Activated naive CD4-positive, alpha-beta T cell treated with Interleukin-2 at 50 U/mL for 16 hours (primary cell): ENCODE data around the gene SCAMP4.
"Not testable (repeated sequence)": the region's sequence is repeated elsewhere in the genome, so short reads cannot be mapped to it uniquely, and the experiment has no call there.

Experiments
- DNase-seq: peaks from one replicate; pipeline ENCODE4 v3.0.0-alpha.2; 2020

SCAMP4 gene

GRCh38 chr19:1884719-1885334, 20.4 kb upstream of the SCAMP4 start:
- no peak for DNase-seq

GRCh38 chr19:1885398-1886119, 19.6 kb upstream of the SCAMP4 start, which contains the start of gene ABHD17A:
Gene ABHD17A (minus strand): TSS chr19:1885496. CDS start chr19:1881566, 3,930 bp downstream.
- peak; percentile 96 for DNase-seq

DNA sequence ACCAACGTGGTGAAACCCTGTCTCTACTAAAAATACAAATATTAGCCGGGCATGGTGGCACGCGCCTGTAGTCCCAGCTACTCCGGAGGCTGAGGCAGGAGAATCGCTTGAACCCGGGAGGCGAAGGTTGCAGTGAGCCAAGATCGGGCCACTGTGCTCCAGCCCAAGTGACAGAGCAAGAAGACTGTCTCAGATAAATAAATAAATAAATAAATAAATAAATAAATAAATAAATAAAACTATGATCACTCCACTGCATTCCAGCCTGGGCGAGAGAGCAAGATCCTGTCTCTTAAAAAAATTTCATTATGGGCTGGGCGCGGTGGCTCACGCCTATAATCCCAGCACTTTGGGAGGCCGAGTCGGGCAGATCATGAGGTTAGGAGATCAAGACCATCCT, 18.8 kb upstream of the SCAMP4 start:
- not testable (repeated sequence) for DNase-seq

GRCh38 chr19:1888385-1888784, 16.8 kb upstream of the SCAMP4 start:
- no peak for DNase-seq

DNA sequence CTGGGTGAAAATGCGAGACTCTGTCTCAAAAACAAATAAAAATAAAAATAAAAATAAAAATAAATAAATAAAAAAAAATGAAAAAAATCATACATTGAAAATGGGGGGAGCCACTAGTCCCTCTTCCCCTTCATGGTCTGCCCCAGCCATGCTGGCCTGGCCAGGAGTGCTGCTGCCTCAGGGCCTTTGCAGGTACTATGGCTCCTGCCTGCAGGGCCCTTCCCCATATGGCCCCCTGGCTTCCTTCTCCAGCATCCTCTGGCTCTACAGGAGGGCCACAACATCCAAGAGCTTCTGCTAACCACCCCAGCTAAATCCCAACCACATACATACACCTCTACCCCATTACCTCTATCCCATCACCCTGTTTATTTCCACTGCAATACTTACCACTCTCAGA, 15.3 kb upstream of the SCAMP4 start:
- no peak for DNase-seq

DNA sequence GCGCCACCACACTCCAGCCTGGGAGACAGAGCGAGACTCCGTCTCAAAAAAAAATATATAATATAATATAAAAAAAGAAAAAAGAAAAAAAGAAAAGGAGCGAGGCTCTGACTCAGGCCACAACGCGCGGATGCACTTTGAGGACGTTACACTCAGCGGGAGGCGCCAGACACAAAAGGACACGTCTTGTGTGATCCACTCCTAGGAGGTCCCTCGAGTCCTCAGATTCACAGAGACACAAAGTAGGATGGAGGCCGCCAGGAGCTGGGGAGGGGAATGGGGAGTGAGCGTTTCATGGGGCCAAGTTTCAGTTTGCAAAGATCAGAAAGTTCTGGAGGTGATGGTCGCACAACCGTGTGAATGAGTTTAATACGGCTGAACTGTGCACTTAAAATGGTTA, 11.4 kb upstream of the SCAMP4 start:
- no peak for DNase-seq

- no peak for DNase-seq
These were observed 8.7 kb upstream of the SCAMP4 start for GRCh38 chr19:1896508-1896907.

DNA sequence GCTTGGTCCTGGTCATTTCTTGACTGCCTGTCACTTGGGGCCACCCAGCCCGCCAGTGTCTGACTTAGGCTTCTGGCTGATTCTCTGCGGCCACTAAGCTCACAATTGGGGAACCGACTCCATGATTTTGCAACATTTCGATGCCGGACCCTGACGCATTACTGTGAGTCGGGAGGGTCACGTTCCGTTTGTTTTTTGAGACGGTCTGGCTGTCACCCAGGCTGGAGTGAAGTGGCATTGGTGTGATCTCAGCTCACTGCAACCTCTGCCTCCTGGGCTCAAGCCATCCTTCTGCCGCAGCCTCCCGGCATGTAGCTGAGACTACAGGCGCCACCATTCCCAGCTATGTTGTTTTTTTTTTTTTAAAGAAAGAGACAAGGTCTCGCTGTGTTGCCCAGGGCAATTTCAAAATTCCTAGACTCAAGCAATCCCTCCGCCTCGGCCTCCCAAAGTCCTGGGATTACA, 3.2 kb upstream of the SCAMP4 start:
- no peak for DNase-seq

GRCh38 chr19:1902923-1903322, 2.3 kb upstream of the SCAMP4 start:
- no peak for DNase-seq

- no peak for DNase-seq
These were observed 414 bp upstream of the SCAMP4 start for GRCh38 chr19:1904860-1905109.

DNA sequence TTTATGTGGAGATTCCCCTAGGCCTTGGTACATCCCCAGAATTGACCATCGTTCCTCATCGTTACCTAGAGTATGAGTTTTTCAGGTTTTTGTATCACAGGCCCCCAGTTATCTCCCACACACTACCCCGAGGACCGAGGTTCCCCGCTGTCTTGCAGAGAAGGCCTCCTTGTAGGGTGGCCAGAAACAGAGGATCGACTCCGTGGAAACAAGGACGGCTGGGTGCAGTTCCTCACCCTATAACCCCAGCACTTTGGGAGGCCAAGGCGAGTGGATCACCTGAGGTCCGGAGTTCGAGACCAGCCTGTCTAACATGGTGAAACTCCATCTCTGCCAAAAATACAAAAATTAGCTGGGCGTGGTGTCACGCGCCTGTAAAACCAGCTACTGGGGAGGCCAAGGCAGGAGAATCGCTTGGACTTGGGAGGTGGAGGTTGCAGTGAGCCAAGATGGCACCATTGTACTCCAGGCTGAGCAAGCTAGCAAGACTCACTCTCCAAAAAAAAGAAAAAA, 720 bp downstream of the SCAMP4 start:
- DNase-seq: no peak

DNA sequence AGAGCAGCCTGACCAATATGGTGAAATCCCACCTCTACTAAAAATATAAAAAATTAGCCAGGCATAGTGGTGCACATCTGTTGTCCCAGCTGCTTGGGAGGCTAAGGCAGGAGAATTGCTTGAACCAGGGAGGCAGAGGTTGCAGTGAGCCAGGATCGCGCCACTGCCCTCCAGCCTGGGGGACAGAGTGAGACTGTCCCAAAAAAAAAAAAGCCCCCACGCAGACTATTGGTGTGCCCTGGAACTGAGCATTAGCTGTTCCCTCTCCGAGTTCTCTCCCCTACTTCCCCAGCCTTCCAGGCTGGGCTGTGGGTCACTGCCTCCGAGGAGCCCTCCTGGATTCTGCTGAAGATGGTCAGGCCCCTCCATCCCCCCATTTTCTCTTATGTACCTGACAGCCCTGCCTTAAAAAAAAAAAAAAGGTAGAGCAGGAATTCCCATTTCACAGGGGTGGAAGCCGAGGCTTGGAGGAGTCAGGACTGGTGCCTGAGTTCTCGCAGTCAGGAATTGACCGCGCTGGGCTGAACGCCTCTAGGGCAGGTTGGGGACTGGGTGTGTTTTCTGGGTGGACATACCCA, 1.9 kb downstream of the SCAMP4 start:
- no peak for DNase-seq

DNA sequence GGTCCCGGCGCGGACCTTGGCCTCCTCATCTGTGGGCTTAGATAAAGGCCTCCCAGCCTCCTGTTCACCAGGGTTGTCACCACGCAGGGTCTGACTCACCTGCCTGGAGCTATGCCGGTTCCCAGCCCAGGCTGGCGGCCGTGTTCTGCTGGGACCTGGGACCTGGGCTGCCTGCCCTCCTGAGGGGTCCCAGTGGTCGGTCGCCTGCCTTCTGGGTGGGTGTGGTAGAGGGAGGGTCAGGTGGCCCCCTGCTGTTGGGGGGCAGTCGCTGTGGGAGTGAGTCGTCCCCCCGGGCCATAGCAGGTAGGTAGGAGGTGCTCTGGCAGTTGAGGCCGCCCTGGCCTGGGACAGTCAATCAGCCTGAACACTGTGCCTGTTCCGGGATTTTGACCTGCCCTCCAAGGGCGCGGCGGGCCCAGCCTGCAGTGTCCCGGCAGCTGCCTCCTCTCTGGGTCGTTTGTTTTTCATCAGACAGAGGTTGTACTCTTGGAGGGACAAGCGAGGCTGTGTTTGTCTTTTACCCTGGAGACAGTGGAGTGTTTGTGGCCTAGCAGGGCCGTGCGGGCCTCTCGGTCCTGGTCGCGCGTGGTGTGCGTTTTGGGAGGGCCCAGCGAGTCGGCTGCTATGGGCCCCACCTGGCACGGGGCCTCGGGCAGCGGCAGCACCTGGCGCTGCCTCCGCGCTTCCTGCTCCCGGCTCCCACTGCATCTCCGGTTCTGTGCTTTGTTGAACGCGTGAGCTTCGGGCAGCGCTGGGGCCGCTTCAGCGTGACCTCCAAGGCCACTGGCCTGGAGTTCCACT, 2.6 kb downstream of the SCAMP4 start:
- DNase-seq: no peak

GRCh38 chr19:1908364-1908678, 3.1 kb downstream of the SCAMP4 start:
- no peak for DNase-seq

DNA sequence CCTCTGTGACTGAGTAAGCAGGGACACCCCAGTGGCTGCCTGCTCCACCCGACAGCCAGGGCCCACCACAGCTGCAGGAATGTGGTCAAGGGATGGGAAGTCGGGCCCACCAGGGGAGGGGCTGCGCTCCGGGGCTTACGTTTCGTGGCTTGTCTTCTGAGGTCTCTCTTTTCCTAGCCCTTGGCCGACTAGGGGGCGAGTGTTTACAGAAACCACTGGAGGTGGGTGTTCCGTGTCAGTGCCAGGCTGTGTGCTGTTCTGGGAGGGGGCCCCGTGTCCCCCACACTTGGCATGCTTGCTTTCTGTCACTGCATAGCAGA, 4.5 kb downstream of the SCAMP4 start:
- no peak for DNase-seq

- DNase-seq: no peak
These were observed 5.0 kb downstream of the SCAMP4 start for GRCh38 chr19:1910177-1910576.

- DNase-seq: no peak
These were observed 5.9 kb downstream of the SCAMP4 start for GRCh38 chr19:1911098-1911497.

DNA sequence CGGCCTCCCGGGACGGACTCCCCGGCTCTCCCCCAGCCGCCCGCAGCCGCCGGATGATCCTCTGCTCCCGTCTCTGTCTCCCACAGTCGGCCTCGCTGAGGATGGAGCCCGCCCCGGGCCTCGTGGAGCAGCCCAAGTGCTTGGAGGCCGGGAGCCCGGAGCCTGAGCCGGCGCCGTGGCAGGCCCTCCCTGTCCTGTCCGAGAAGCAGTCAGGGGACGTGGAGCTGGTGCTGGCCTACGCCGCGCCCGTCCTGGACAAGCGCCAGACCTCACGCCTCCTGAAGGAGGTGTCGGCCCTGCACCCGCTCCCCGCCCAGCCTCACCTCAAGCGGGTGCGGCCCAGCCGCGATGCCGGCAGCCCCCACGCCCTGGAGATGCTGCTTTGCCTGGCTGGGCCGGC, 6.8 kb downstream of the SCAMP4 start:
- no peak for DNase-seq

- no peak for DNase-seq
These were observed 7.7 kb downstream of the SCAMP4 start for GRCh38 chr19:1912760-1913505.

- no peak for DNase-seq
These were observed 8.8 kb downstream of the SCAMP4 start for GRCh38 chr19:1913781-1914577.

DNA sequence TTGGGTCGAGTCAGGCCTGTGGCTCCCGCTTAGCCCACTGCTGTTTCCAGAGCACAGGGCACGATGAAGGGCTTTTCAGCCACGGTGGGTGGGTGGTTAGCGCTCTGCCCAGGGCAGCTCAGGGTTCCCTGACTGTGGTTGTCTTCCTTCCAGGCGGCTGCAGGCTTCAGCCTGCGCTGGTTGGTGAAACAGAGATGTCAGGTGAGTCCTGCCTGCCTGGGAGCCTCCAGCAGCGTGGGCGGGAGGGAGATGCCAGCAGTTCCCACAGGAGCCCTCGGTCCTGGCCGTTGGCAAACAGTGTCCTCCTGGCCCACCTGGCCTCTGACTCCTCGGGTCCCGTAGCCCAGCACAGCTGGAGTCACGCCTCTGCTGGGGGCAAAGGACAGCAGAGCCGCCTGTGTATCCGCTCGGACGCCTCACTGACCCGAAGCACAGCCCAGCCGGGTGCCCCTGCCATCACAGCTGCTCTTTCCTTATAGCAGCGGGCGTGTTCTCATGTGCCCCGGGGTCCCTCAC, 9.7 kb downstream of the SCAMP4 start:
- DNase-seq: no peak

- DNase-seq: no peak
These were observed 11.9 kb downstream of the SCAMP4 start for GRCh38 chr19:1917146-1917545.
